ENCODE results near the gene CTNNAL1.
"Not testable (repeated sequence)": the region's sequence is repeated elsewhere in the genome, so short reads cannot be mapped to it uniquely, and the experiment has no call there.

Gene CTNNAL1

DNA sequence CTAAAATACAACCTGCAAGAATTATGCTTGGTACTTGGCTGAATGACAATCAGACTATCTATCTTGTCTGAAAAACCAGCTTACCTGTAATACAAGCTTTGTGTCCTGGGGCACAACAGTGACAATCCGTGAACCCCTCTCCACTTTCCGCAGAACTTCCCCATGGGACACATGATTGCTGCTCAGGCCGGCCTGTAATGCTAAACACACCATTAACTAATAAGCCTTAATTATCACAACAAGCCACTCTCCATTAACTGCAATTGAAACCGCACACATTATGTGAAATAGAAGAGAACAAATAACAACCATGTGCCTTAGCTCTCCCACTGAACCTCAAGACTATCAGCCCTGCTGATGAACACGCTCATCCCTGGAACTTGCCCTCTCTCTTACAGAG lies 113.1 kb downstream of the CTNNAL1 start:
- Histone ChIP-seq H3F3A (ENCODE audit: insufficient read depth, low read length) (no peaks in the 10 kb centered on the region), H3K36me3 (ENCODE audit: insufficient read depth, low read length) (peaks cover 92% of the 10 kb centered on the region), H4K20me1 (ENCODE audit: insufficient read depth, low read length) (no peaks in the 10 kb centered on the region), H3K9me2 (ENCODE audit: low read depth, low read length) (no peaks in the 10 kb centered on the region), H3K4me1 (ENCODE audit: insufficient read depth, low read length, severe bottlenecking) (no peaks in the 10 kb centered on the region), H3K4me2 (ENCODE audit: low read length) (no peak overlapping the region), H3K9ac (ENCODE audit: low read length) (no peak overlapping the region), H3K27me3 (ENCODE audit: insufficient read depth, low read length) (no peaks in the 10 kb centered on the region), H3K9me3 (ENCODE audit: low read length) (no peaks in the 10 kb centered on the region), H3K4me3 (ENCODE audit: low read depth, low read length, poor library complexity, severe bottlenecking) (no peak overlapping the region), H3K27ac (ENCODE audit: low read depth, low read length, poor library complexity, severe bottlenecking) (no peak overlapping the region), H2AFZ (ENCODE audit: low read length) (no peak overlapping the region), H3K79me2 (ENCODE audit: insufficient read depth, low read length) (no peaks in the 10 kb centered on the region)
- TF ChIP-seq, protein P1, sequence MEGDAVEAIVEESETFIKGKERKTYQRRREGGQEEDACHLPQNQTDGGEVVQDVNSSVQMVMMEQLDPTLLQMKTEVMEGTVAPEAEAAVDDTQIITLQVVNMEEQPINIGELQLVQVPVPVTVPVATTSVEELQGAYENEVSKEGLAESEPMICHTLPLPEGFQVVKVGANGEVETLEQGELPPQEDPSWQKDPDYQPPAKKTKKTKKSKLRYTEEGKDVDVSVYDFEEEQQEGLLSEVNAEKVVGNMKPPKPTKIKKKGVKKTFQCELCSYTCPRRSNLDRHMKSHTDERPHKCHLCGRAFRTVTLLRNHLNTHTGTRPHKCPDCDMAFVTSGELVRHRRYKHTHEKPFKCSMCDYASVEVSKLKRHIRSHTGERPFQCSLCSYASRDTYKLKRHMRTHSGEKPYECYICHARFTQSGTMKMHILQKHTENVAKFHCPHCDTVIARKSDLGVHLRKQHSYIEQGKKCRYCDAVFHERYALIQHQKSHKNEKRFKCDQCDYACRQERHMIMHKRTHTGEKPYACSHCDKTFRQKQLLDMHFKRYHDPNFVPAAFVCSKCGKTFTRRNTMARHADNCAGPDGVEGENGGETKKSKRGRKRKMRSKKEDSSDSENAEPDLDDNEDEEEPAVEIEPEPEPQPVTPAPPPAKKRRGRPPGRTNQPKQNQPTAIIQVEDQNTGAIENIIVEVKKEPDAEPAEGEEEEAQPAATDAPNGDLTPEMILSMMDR (IDR thresholded peaks at IDR 0.05; ENCODE audit: low read length), result no peak
- TF ChIP-seq EZH2 (IDR thresholded peaks at IDR 0.05; ENCODE audit: borderline replicate concordance, low read length), result no peak

DNA sequence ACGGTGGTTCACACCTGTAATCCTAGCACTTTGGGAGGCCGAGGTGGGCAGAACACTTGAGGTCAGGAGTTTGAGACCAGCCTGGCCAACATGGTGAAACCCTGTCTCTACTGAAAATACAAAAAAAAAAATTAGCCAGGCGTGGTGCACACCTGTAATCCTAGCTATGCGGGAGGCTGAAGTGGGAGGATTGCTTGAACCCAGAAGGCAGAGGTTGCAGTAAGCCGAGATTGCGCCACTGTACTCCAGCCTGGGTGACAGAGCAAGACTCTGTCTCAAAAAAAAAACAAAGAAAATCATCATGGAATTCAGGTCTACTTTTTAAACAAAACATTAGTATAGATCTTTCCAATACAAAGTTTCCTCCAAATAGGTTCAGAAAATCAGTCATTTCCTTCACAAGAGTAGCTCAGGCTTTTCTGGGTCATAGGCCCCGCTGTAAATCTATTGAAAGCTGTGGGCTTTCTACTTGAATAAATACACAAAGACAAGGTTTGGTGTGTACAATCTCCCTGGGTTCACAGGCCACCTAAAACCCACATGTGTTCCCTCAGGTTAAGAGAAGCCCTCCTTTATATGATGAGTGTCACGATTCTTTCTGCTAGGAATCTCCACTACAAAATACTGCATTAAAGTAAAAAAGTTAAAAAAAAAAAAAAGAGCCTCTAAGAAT lies 114.1 kb downstream of the CTNNAL1 start:
- not testable (repeated sequence) for H3K27me3 ChIP-seq (ENCODE audit: insufficient read depth, low read length); H3F3A ChIP-seq (ENCODE audit: insufficient read depth, low read length); H3K9ac ChIP-seq (ENCODE audit: low read length)

DNA sequence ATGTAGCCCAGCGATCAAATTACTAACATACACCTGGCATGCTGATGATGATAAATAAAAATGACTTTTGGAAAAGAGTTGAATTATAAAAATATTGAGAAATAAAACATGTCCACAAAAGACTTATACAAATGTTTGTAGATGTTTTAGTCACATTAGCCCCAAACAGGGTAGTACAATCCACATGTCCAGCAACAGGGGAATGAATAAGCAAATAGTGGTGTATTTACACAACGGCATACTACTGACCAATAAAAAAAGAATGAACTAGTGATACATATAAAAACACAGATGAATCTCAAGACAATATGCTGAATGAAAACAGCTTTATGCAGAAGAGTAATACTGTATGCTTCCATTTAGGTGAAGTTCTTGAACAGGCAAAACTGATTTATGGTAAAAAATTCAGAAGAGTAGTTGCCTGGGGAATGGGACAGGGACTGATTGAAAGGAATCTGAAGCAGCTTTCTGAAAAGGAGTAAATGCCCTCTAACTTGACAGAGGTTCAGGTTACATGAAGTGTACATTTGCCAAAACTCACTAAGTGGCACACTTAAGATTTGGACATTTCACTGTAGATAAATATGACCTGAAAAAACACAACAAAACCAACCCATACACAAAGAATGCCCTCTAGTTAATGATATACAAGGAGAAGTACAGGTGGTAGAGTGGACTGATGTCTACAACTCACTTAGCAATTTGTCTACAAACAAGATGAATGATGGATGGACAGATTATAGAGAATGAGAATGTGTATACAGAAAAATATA lies 115.8 kb downstream of the CTNNAL1 start:
- Histone ChIP-seq H3K79me2 (ENCODE audit: insufficient read depth, low read length) (no peaks in the 10 kb centered on the region), H3K9me2 (ENCODE audit: low read depth, low read length) (no peaks in the 10 kb centered on the region), H3K9me3 (ENCODE audit: low read length) (no peaks in the 10 kb centered on the region), H3F3A (ENCODE audit: insufficient read depth, low read length) (no peaks in the 10 kb centered on the region), H2AFZ (ENCODE audit: low read length) (no peak overlapping the region), H3K4me1 (ENCODE audit: insufficient read depth, low read length, severe bottlenecking) (no peaks in the 10 kb centered on the region), H3K9ac (ENCODE audit: low read length) (no peak overlapping the region), H3K27me3 (ENCODE audit: insufficient read depth, low read length) (no peaks in the 10 kb centered on the region), H3K27ac (ENCODE audit: low read depth, low read length, poor library complexity, severe bottlenecking) (no peak overlapping the region), H3K4me2 (ENCODE audit: low read length) (no peak overlapping the region), H3K4me3 (ENCODE audit: low read depth, low read length, poor library complexity, severe bottlenecking) (no peak overlapping the region), H3K36me3 (ENCODE audit: insufficient read depth, low read length) (peaks cover 84% of the 10 kb centered on the region), H4K20me1 (ENCODE audit: insufficient read depth, low read length) (no peaks in the 10 kb centered on the region)
- TF ChIP-seq, protein P1 (IDR thresholded peaks at IDR 0.05; ENCODE audit: low read length), result no peak
- no peak for TF ChIP-seq EZH2 (IDR thresholded peaks at IDR 0.05; ENCODE audit: borderline replicate concordance, low read length)

More for the DNA sequence above, 114.1 kb downstream of the CTNNAL1 start:
- not testable (repeated sequence) for H3K4me3 ChIP-seq (ENCODE audit: low read depth, low read length, poor library complexity, severe bottlenecking); H3K27ac ChIP-seq (ENCODE audit: low read depth, low read length, poor library complexity, severe bottlenecking); H3K4me2 ChIP-seq (ENCODE audit: low read length); H3K9me2 ChIP-seq (ENCODE audit: low read depth, low read length); H3K9me3 ChIP-seq (ENCODE audit: low read length); H3K79me2 ChIP-seq (ENCODE audit: insufficient read depth, low read length); H4K20me1 ChIP-seq (ENCODE audit: insufficient read depth, low read length); H2AFZ ChIP-seq (ENCODE audit: low read length); H3K4me1 ChIP-seq (ENCODE audit: insufficient read depth, low read length, severe bottlenecking)
- H3K36me3 ChIP-seq (ENCODE audit: insufficient read depth, low read length), result peaks cover 84% of the 10 kb centered on the region

Measured in OCI-LY1 (cell line).